Measurements from ENCODE around the gene GNB3. TPM values are rescaled to one million over a fixed set of nuclear protein-coding genes. Genes with fewer than 3 reads are reported as not detected.
"Not testable (repeated sequence)": the region's sequence is repeated elsewhere in the genome, so short reads cannot be mapped to it uniquely, and the experiment has no call there.

GNB3 gene
- total RNA-seq, 2 experiments from 2014 or later = 0.50 to 1.1 TPM

DNA sequence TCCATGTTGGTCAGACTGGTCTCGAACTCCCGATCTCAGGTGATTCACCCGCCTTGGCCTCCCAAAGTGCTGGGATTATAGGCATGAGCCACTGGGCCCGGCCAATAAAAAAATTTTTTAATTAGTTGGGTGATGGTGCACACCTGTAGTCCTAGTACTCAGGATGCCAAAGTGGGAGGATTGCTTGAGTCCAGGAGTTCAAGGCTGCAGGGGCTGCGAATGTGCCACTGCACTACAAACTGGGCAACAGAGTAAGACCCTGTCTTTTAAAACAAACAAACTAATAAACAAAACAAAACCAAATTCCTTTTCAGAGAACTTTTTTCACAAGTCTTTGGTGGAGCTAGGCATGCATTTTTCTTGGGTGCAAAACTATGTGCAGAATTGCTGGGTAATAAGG is 42.5 kb downstream of the GNB3 start:
- TF ChIP-seq, protein P1, sequence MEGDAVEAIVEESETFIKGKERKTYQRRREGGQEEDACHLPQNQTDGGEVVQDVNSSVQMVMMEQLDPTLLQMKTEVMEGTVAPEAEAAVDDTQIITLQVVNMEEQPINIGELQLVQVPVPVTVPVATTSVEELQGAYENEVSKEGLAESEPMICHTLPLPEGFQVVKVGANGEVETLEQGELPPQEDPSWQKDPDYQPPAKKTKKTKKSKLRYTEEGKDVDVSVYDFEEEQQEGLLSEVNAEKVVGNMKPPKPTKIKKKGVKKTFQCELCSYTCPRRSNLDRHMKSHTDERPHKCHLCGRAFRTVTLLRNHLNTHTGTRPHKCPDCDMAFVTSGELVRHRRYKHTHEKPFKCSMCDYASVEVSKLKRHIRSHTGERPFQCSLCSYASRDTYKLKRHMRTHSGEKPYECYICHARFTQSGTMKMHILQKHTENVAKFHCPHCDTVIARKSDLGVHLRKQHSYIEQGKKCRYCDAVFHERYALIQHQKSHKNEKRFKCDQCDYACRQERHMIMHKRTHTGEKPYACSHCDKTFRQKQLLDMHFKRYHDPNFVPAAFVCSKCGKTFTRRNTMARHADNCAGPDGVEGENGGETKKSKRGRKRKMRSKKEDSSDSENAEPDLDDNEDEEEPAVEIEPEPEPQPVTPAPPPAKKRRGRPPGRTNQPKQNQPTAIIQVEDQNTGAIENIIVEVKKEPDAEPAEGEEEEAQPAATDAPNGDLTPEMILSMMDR (IDR thresholded peaks at IDR 0.05) = no peak
- DNase-seq = no peak
- ChIA-PET CTCF (interaction anchor here (1.6 to 5.7 kb wide), 3 partner anchors 8 to 14 kb away, joined by 4 to 30 read pairs (median 13); partner anchors contain the start of gene SPSB2), POLR2A (interaction anchor here (1.1 to 6.6 kb wide), 2 partner anchors 13 to 60 kb away, joined by 3 to 79 read pairs; partner anchors contain the start of genes C12orf57, RNU7-1, SPSB2 and TPI1)
- Mint-ChIP-seq H3K36me3 (ENCODE audit: low read depth) (peaks cover 6% of the 10 kb centered on the region), H3K4me3 (no peak overlapping the region), H3K4me1 (ENCODE audit: low read depth) (no peaks in the 10 kb centered on the region), H3K9me3 (no peaks in the 10 kb centered on the region), H3K27ac (no peak overlapping the region), H3K27me3 (no peaks in the 10 kb centered on the region)
- ATAC-seq = no peak
- intact Hi-C loops (cut with micrococcal nuclease) = no loop called here

DNA sequence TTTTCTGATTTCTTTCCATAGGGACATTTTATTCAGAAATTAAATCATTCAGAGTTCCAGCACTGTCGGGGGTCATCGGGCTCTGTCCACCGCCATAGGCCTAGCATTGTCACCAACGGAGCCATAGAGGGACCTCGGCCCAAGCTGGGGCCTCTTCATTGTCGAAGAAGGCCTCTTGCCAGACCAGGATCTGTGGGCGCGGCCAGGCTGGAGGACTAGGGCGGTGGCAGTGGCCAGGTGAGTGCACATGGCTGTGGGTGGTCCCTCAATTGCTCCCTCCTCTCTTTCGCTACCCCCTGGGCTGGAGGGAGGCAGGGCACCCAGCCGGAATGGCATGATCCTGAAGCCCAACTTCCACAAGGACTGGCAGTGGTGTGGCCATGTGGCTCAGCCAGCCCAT is 43.0 kb downstream of the GNB3 start:
- intact Hi-C loops (cut with micrococcal nuclease) = no loop called here
- peaks cover 6% of the 10 kb centered on the region for H3K36me3 Mint-ChIP-seq (ENCODE audit: low read depth)
- H3K4me1 Mint-ChIP-seq (ENCODE audit: low read depth) = no peaks in the 10 kb centered on the region
- H3K27me3 Mint-ChIP-seq = no peaks in the 10 kb centered on the region
- ATAC-seq (no peak), DNase-seq (no peak)
- H3K4me3 Mint-ChIP-seq = no peak overlapping the region
- no peak overlapping the region for H3K27ac Mint-ChIP-seq
- H3K9me3 Mint-ChIP-seq = no peaks in the 10 kb centered on the region
- TF ChIP-seq, protein P1 (IDR thresholded peaks at IDR 0.05) = no peak
- POLR2A ChIA-PET = interaction anchor here (1.1 to 6.6 kb wide), 2 partner anchors 13 to 60 kb away, joined by 3 to 79 read pairs; partner anchors contain the start of genes C12orf57, RNU7-1, SPSB2 and TPI1
- CTCF ChIA-PET = interaction anchor here (5.7 kb wide), 1 partner anchor 11 kb away, joined by 30 read pairs; the partner anchor contains the start of gene SPSB2

DNA sequence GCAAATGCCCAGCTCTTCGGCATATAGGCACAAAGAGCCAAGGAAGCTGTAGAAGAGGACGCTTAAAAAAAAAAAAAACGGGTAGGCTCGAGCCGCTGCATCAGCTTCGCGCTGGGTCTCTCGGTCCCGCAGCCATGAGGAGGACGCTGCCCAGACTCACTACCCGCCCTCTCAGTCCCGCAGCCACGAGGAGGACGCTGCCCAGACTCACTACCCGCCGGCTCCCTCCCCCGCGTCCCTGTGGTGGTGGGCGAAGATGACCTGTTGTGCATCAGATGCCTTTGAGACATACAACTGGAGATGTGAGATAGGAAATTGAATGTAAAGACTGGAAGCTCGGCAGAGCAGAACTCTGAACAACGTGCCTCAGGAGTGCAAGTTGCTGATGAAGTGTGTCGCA is 43.8 kb downstream of the GNB3 start:
- DNase-seq (no peak), ATAC-seq (no peak)
- no peaks in the 10 kb centered on the region for H3K9me3 Mint-ChIP-seq
- no peak overlapping the region for H3K4me3 Mint-ChIP-seq
- intact Hi-C loops (cut with micrococcal nuclease) = no loop called here
- peaks cover 6% of the 10 kb centered on the region for H3K36me3 Mint-ChIP-seq (ENCODE audit: low read depth)
- H3K27ac Mint-ChIP-seq = no peak overlapping the region
- POLR2A ChIA-PET = interaction anchor here (1.1 to 6.6 kb wide), 2 partner anchors 8 to 14 kb away, joined by 8 to 79 read pairs; partner anchors contain the start of genes SPSB2 and TPI1
- H3K4me1 Mint-ChIP-seq (ENCODE audit: low read depth) = no peaks in the 10 kb centered on the region
- no peaks in the 10 kb centered on the region for H3K27me3 Mint-ChIP-seq
- CTCF ChIA-PET = interaction anchor here (5.7 kb wide), 1 partner anchor 12 kb away, joined by 30 read pairs; the partner anchor contains the start of gene SPSB2
- TF ChIP-seq, protein P1 (IDR thresholded peaks at IDR 0.05) = no peak

DNA sequence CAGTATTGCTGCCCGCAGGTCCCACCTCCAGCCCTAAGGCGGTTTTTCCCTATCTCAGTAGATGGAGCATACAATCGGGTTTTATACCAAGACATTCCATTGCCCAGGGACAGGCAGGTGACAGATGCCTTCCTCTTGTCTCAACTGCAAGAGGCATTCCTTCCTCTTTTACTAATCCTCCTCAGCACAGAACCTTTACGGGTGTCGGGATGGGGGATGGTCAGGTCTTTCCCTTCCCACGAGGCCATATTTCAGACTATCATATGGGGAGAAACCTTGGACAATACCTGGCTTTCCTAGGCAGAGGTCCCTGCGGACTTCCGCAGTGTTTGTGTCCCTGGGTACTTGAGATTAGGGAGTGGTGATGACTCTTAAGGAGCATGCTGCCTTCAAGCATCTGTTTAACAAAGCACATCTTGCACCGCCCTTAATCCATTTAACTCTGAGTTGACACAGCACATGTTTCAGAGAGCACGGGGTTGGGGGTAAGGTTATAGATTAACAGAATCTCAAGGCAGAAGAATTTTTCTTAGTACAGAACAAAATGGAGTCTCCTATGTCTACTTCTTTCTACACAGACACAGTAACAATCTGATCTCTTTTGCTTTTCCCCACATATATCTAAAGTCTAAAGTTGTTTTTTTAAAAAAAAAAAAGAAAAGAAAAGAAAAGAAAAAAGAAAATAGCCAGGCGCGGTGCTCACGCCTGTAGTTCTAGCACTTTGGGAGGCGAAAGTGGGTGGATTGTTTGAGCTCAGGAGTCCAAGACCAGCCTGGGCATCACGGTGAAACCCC is 45.7 kb downstream of the GNB3 start:
- H3K4me1 Mint-ChIP-seq (ENCODE audit: low read depth); H3K9me3 Mint-ChIP-seq; H3K27ac Mint-ChIP-seq; DNase-seq; intact Hi-C loops (cut with micrococcal nuclease); H3K36me3 Mint-ChIP-seq (ENCODE audit: low read depth); H3K27me3 Mint-ChIP-seq; H3K4me3 Mint-ChIP-seq; ATAC-seq: not testable (repeated sequence)
- ChIA-PET CTCF (interaction anchor here (1.1 to 5.7 kb wide), 2 partner anchors 13 to 17 kb away, joined by 5 to 30 read pairs; partner anchors contain the start of gene SPSB2), POLR2A (interaction anchor here (6.6 kb wide), 1 partner anchor 16 kb away, joined by 79 read pairs; the partner anchor contains the start of genes SPSB2 and TPI1)

DNA sequence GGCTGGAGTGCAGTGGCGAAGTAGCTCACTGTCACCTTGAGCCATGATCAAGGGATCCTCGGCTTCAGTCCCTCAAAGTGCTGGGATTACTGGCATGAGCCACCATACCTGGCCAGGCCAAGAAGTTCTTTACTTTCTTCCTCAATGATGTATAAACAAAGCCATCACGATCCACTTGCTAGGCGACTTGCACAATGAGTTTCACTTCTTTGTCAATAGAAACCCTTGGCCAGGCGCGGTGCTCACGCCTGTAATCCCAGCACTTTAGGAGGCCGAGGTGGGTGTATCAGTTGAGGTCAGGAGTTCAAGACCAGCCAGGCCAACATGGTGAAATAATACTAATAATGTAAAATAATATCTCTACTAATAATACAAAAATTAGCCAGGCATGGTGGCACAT is 46.7 kb downstream of the GNB3 start:
- TF ChIP-seq, protein P1 (IDR thresholded peaks at IDR 0.05) = no peak

More for the DNA sequence above, 46.7 kb downstream of the GNB3 start:
- no peaks in the 10 kb centered on the region for H3K27me3 Mint-ChIP-seq
- ChIA-PET POLR2A (interaction anchor here (1.1 kb wide), 1 partner anchor 15 kb away, joined by 4 read pairs; the partner anchor contains the start of gene SPSB2), CTCF (no interaction called here)
- H3K36me3 Mint-ChIP-seq (ENCODE audit: low read depth) = peaks cover 6% of the 10 kb centered on the region
- H3K9me3 Mint-ChIP-seq = no peaks in the 10 kb centered on the region
- intact Hi-C loops (cut with micrococcal nuclease) = no loop called here
- no peak overlapping the region for H3K4me3 Mint-ChIP-seq
- ATAC-seq (no peak), DNase-seq (no peak)
- H3K4me1 Mint-ChIP-seq (ENCODE audit: low read depth) = peaks cover 16% of the 10 kb centered on the region
- H3K27ac Mint-ChIP-seq = no peak overlapping the region

All from activated CD8-positive, alpha-beta T cell treated with anti-CD3 and anti-CD28 coated beads for 36 hours (primary cell).